Raji (cell line): Measurements from ENCODE around the gene BCL2L15.

Source experiments
- POLR2A ChIP-seq: IDR thresholded peaks from 2 replicates; pipeline ENCODE4 v1.6.1; 2011; ENCODE audit warnings: low read depth, low read length, control low read depth; ENCODE audit not compliant: insufficient read depth

Gene BCL2L15

DNA sequence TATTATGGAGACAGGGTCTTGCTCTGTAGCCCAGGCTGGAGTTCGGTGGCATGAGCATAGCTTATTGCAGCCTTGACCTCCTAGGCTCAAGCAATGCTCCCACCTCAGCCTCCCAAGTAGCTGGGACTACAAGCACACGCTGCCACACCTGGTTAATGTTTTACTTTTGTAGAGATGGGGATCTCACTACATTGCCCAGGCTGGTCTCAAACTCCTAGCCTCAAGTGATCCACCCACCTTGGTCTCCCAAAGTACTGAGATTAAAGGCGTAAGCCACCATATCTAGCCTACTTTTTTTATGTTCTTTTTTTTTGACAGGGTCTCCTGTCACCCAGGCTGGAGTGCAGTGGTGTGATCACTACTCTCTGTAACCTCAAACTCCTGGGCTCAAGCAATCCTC is 5.9 kb upstream of the BCL2L15 start:
- TF ChIP-seq POLR2A: no peak

DNA sequence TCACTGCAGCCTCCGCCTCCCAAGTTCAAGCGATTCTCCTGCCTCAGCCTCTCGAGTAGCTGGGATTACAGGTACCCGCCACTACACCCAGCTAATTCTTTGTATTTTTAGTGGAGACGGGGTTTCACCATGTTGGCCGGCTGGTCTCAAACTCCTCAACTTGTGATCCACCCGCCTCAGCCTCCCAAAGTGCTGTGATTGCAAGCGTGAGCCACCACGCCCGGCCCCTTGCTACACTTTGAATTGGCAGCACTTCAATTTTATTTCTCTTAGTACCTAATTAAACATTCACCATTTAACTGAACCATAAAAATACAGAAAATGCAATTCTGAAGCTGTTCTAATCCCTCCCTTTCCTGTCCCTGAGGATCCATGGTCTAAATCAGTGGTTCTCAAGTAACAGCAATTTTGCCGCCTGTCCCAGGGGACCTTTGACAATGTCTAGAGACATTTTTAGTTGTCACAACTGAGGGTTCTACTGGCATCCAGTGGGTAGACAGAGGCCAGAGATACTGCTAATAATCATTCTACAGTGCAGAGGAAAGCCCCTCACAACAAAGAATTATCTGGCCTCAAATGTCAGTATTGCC is 4.3 kb upstream of the BCL2L15 start:
- TF ChIP-seq POLR2A: no peak

DNA sequence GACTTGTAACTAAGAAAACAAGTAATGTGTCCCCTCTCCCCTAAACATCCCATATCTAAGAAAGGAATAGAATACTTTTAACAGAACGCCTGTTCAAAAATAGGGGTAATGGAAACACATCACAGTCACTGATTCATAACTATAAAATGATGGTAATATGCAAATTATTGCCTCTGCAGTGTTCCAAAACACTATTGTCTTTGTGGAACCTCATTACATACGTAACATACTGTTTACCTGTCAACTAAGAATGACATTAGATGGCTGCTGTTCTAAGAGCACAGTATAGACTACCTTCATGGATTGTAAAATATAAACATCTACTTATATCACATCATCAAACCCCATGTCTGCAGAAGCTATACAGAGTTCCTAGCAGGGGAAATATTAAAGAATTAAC is 3.4 kb upstream of the BCL2L15 start:
- no peak for TF ChIP-seq POLR2A

DNA sequence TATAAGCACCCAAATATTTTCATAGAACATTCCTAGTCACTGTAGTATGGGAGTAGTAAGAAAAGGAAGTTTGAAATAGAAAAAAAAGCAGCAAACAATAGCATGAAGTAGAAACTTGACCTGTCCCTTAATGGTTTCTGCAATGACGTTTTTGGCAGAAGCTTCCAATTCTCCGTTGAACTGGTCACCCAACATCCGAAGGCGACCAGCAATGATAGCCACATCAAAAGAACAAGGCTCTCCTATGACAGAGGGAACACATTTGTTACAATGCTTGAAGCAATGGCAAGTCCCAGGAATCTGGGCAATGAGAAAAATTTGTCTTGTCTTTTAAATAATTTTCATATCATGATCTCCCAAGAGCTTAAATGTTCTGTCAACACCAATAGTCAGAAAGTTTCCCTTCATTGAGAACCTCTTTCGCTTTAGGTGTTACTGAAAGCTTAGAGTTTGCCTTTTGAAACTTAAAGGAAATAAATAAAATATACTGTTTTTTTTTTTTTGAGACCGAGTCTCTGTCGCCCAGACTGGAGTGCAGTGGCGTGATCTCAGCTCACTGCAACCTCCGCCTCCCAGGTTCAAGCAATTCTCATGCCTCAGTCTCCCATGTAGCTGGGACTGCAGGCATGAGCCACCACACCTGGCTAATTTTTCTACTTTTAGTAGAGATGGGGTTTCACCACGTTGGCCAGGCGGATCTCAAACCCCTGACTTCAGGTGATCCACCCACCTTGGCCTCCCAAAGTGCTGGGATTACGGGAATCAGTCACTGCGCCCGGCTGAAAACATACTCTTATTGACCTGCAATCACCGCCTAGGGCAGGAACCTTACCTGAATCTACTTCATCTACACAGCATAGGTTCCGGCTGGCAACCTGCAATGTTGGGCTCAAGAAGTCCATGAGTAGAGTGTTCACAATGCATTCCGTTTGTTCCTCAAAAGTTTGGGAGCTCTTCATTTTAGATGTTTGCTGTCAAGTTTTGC is 672 bp downstream of the BCL2L15 start:
- TF ChIP-seq POLR2A: no peak

DNA sequence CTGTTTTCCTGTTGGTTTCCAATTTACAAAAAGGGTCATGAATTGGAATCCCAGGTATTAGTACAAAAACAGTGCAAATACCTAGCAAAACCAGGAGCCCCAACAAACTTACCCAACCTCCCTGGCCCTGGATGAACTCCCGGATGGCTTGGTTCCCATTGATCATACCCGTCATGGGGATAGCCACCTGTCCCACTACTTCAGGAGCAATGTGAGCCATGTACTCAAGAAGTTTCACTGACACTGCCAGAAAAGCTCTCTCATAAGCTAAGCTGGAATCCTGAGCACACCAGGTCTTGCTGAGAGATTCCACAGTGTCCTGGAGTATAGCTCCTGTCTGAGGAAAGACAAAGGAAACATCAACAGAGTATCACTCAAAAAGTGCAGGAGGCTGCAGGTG is 5.7 kb downstream of the BCL2L15 start:
- TF ChIP-seq POLR2A: no peak

DNA sequence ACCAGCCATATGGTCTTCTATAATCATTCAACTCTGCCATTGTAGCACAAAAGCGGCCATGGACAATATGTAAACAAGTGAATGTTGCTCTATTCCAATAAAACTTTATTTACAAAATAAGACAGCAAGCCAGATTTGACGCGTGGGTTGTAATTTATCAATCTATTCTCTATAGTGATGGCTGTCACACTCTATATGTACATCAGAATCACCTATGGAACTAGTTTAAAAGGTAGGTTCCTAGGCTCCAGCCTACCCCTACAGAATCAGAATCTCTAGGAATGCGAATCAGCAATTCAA is 7.7 kb downstream of the BCL2L15 start:
- no peak for TF ChIP-seq POLR2A

DNA sequence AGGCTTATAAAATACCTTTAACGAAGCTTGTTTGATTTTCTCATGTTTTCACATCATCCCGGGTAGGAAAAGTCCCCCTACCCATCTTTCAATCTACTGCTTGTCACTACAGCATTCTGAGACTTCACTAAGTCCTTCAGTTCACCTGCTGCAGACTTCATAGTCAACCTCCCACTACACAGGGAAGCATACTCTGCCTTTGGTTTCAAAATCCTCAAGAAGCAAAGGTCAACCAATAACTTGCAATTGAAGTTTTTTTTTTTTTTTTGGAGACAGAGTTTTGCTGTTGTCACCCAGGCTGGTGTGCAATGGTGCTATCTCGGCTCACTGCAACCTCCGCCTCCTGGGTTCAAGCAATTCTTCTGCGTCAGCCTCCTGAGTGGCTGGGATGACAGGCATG is 11.2 kb downstream of the BCL2L15 start:
- no peak for TF ChIP-seq POLR2A

DNA sequence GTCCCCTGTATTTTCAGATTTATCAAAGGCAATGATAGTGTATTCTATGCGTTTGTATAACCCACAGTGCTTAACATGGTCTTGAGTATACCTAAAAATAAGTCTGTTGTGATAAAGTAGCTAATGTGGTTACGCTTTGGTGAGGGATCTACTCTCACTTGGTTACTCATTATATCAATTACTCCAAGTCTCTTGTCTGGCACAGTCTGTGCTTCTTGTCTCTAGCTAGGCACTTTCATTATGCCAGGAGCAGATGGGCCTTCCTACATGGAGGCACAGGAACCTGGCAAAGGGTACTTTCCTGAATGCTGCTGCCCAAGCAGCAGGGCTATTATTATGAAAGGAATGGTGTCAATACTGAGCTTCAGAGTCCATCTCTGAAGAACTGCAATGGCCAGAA is 11.7 kb downstream of the BCL2L15 start:
- no peak for TF ChIP-seq POLR2A

DNA sequence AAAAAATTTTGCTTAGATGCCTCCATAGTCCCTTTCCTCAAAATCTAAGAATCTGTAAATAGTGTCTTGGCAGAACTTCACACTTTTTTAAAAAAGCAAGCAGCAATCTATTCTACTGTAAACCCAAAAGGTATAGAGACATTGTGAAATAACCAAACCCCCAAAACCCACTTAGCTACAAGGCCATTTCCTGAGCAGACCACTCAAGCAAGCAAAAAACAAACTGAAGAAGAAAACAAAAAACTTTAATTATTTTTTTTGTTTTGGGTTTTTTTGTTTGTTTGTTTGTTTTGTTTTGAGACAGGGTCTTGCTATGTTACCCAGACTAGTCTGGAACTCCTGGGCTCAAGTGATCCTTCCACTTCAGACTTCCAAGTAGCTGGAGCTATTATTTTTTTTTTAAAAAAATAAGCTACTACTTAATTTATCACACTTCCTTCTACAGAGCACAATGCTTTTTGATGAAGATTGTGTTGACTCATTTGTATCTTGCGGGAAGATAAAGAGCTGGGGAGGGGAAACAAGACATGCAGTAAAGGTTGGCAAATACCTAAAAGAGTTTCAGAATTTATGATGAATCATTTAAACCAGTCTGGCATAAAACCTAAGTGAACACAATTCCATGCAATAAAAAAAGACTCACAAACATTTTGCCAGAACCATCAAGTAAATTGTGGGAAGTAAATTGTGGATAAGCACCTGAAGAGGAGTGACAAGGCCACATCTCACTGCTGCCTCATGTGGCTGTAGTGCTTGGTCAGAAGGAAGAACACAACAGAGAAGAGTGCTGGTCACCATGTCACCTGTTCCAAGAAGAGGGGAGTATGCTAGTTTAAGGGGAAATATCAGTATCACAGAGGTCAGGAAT is 13.1 kb downstream of the BCL2L15 start:
- TF ChIP-seq POLR2A: peak; percentile 38; the same call in 1 of the 2 replicates

DNA sequence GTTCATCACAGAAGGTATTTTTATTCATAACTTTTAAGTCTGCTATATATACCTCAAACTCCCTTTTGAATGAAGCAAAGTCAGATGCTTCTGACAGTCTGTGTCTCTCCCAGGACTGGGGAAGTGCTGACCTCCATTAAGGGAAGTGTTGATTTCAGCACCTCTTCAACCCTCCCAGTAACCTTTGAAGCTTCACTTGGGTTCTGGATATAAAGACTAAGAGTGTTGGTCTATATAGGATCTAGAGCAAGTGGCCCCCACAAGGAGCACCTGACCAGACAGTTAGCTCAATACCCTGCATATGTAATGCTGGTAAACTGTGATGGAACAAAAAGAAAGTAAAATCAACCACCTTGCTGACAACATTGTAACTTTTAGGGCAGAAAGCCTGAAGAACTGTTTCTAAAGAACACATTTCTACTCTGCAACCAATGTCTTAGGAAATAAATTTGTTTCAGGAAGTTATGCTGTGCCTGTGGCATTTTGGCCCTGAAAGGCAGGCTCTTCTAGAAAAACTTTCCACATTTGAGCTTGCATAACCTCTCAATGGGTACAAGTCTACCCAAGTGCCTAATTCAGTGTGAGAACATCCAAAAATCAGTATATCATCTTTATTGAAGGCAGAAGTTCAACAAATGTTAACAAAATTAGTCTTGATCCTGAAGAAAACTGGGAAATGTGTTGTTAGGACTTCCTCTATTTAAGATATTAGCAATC is 15.0 kb downstream of the BCL2L15 start:
- TF ChIP-seq POLR2A: no peak

DNA sequence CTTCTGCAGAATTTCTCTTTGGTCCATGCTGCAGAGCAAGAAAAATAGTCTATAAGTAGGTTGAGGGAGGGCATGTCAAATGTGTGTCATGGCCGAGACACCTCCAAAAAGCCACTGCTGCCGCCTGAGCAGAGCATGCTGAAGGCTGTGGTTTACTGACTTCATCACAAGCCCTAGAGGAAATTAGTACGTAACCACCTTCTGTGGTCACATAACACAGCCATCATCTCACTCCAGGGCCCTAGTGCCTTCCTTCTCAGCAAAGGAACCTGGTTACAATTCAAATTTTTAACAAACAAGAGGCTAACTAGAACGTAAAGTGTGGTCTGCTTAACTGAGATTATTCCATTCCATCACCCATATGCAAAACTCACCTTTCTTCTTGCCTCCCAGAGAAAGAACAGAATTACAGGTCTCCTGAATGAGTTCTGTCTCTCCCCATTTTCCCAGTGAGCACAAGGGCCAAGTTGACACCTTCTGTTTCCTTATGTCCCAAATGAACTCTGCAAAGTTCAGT is 15.7 kb downstream of the BCL2L15 start, which contains the start of gene PTPN22:
PTPN22 (minus strand) TSS at position 116 of the 517 bp plus-strand sequence.
- TF ChIP-seq POLR2A: peak; percentile 97

DNA sequence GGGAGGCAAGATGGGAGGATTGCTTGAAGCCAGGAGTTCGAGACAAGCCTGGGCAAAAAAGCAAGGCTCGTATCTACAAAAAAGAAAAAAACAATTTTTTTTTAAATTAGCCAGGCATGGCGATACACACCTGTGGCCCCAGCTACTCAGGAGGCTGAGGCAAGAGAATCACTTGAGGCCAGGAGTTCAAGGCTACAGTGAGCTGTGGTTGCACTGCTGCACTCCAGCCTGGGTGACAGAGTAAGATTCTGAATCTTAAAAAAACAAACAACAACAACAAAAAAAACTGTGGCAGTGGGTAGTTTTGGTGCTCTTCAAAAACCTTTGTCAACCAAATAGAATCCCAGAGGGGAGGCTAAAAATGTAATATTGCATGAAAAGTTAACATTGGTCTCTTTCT is 16.6 kb downstream of the BCL2L15 start:
- TF ChIP-seq POLR2A: peak; percentile 32; the same call in 1 of the 2 replicates

DNA sequence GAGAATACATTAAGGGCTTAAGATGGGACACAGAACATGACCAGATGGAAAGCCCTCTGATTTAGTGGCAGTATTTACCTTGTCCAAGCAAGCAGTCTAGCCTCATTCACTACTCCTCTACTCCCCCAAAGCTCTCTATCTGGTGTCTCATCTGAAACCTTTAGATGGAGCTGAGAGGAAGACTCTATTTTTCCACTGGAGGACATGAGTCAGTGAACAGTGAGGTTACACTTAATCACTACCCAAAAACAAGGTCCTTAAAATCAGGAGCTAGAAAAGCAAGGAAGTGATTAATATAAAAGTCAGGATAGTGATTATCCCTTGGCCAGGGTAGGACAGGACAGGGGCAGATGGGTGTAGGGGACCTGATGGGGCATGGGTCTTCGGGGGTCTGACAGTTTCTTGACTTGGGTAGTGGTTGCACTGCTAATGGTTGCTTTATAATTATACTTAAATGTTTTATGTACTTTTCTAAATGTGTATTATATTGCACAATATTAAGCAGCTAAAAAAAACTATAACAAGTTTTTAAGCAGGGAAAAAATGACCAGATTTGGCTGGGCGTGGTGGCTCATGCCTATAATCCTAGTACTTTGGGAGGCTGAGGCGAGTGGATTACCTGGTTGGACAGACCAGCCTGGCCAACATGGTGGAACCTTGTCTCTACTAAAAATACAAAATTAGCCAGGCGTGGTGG is 18.8 kb downstream of the BCL2L15 start:
- no peak for TF ChIP-seq POLR2A

DNA sequence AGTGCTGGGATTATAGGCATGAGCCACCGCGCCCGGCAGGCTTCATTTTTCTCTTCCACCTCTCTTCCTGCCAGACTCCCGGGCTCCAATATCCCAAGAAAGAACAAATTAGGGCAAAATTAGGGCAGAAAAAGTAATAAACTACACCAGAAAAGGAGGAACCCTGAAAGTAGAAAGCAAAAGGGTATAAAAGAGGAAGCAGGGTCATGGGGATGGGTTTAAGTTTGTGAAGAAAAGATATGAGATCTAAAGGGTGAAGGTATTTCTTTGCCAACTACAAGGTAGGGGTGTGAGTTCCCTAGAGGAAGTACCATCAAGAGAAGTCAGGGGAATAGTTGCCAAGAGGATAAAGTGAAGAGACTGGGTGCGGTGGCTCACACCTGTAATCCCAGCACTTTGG is 25.7 kb downstream of the BCL2L15 start:
- TF ChIP-seq POLR2A: no peak
